HG03025 (cell line): Measurements from ENCODE around the gene COQ7.

Experiments
- ATAC-seq: cut with Tn5 transposase; IDR thresholded peaks from one replicate; pipeline ENCODE4 v1.9.1; 2021; ENCODE audit warnings: mild to moderate bottlenecking, moderate library complexity; ENCODE audit not compliant: unreplicated experiment, low FRiP score

The COQ7 gene

GRCh38 chr16:19085679-19086200 is 18.3 kb downstream of the COQ7 start:
- ATAC-seq, result no peak

- peak; percentile 63 for ATAC-seq
These were observed 19.1 kb downstream of the COQ7 start for GRCh38 chr16:19086322-19087199.

GRCh38 chr16:19088341-19088916 is 21.0 kb downstream of the COQ7 start:
- ATAC-seq, result no peak

- no peak for ATAC-seq
These were observed 22.1 kb downstream of the COQ7 start for GRCh38 chr16:19089410-19089955.

- ATAC-seq, result no peak
These were observed 23.5 kb downstream of the COQ7 start for GRCh38 chr16:19090916-19091315.

GRCh38 chr16:19092653-19093410 is 25.4 kb downstream of the COQ7 start:
- no peak for ATAC-seq

GRCh38 chr16:19093631-19094541 is 26.5 kb downstream of the COQ7 start:
- ATAC-seq, result no peak

GRCh38 chr16:19094542-19095365 is 27.3 kb downstream of the COQ7 start:
- no peak for ATAC-seq

- ATAC-seq, result no peak
These were observed 28.2 kb downstream of the COQ7 start for GRCh38 chr16:19095654-19096053.

- ATAC-seq, result no peak
These were observed 30.8 kb downstream of the COQ7 start for GRCh38 chr16:19098173-19098572.

- ATAC-seq, result no peak
These were observed 34.9 kb downstream of the COQ7 start for GRCh38 chr16:19102187-19102872.

- ATAC-seq, result no peak
These were observed 37.2 kb downstream of the COQ7 start for GRCh38 chr16:19104607-19105006.

- no peak for ATAC-seq
These were observed 37.7 kb downstream of the COQ7 start for GRCh38 chr16:19105131-19105530.

- ATAC-seq, result no peak
These were observed 38.6 kb downstream of the COQ7 start for GRCh38 chr16:19105891-19106624.

GRCh38 chr16:19106625-19107020 is 39.2 kb downstream of the COQ7 start:
- no peak for ATAC-seq

GRCh38 chr16:19108409-19109287 is 41.2 kb downstream of the COQ7 start:
- ATAC-seq, result no peak

GRCh38 chr16:19109288-19109664 is 41.9 kb downstream of the COQ7 start:
- no peak for ATAC-seq
